Lower lobe of right lung (tissue), 2 donors: Measurements from ENCODE around the gene PIRT. TPM values are rescaled to one million over a fixed set of nuclear protein-coding genes. Genes with fewer than 3 reads are reported as not detected.
A peak's percentile ranks its signal among the peaks of the same experiment; 100 is the strongest.

Experiments used
- ATAC-seq, 2 donors: fragments of 200-7000 bp; cut with Tn5 transposase; one replicate each; pipeline ENCODE4 v1.9.1; 2020 to 2022; ENCODE audit warnings: mild to moderate bottlenecking in 2 of 2, moderate library complexity in 2 of 2
- DNase-seq: peaks from one replicate; pipeline ENCODE4 v3.0.0-alpha.2; 2020
- H3K27ac ChIP-seq: fragments of 200-600 bp; one replicate; pipeline ENCODE4 v1.8.0; 2022
- H3K27me3 ChIP-seq: fragments of 200-600 bp; one replicate; pipeline ENCODE4 v1.8.0; 2022; ENCODE audit warnings: low read depth
- H3K36me3 ChIP-seq: fragments of 200-600 bp; one replicate; pipeline ENCODE4 v1.8.0; 2022; ENCODE audit warnings: mild to moderate bottlenecking
- H3K4me1 ChIP-seq: fragments of 200-600 bp; one replicate; pipeline ENCODE4 v1.8.0; 2022
- H3K4me3 ChIP-seq: fragments of 200-600 bp; one replicate; pipeline ENCODE4 v1.8.0; 2022; ENCODE audit warnings: mild to moderate bottlenecking
- H3K9me3 ChIP-seq: fragments of 200-600 bp; one replicate; pipeline ENCODE4 v1.8.0; 2022
- CTCF ChIP-seq: fragments of 200-600 bp; IDR thresholded peaks from one replicate; pipeline ENCODE4 v1.8.0; 2022; ENCODE audit warnings: antibody characterized with exemption, mild to moderate bottlenecking
- intact Hi-C: fragments of 100-400 bp; cut with DNase I; formaldehyde crosslinking; loops from one replicate; pipeline ENCODE4 v1.11.0; 2022
- long read RNA-seq: library from polyadenylated mRNA; unstranded; transcript quantifications from one replicate; pipeline ENCODE4 v2.0.0, GENCODE V29; 2021
- total RNA-seq: library from RNA; stranded (reverse); fragmentation: NEBNext Ultra II Directional; extraction: Animal tissue kit (Norgen Biotek cat#: 25700); gene quantifications from one replicate; pipeline ENCODE4 v1.2.1, GENCODE V29; 2021
- donor health status: DM: no; HTN: yes; CAD: no; lungs with severe emphysema.

Gene PIRT
- total RNA-seq: not detected
- long read RNA-seq: 0 reads

- Histone ChIP-seq H3K4me3 (no peak within 1 kb of the TSS), H3K27ac (no peak within 1 kb of the TSS), H3K9me3 (no peaks in the 10 kb centered on the region), H3K4me1 (no peaks in the 10 kb centered on the region), H3K36me3 (no peaks in the 10 kb centered on the region), H3K27me3 (peaks cover 7% of the 10 kb centered on the region)
- intact Hi-C loops: no loop called here
- no peak for DNase-seq
- no peak for TF ChIP-seq CTCF
- ATAC-seq: no peak
These were observed at the start of gene PIRT for GRCh38 chr17:10837921-10838320. Gene PIRT (minus strand): TSS chr17:10838087. CDS start chr17:10825645, 12,442 bp downstream.

GRCh38 chr17:10881959-10882358, 44.1 kb upstream of the PIRT start:
- Histone ChIP-seq H3K36me3 (no peaks in the 10 kb centered on the region), H3K27me3 (peaks cover 5% of the 10 kb centered on the region), H3K4me1 (no peaks in the 10 kb centered on the region), H3K4me3 (no peak overlapping the region), H3K27ac (no peak overlapping the region), H3K9me3 (no peaks in the 10 kb centered on the region)
- DNase-seq (no peak), ATAC-seq (no peak)
- no peak for TF ChIP-seq CTCF
- intact Hi-C loops: no loop called here

GRCh38 chr17:10879190-10879836, 41.4 kb upstream of the PIRT start:
- TF ChIP-seq CTCF: peak; percentile 30
- Histone ChIP-seq H3K27me3 (peaks cover 5% of the 10 kb centered on the region), H3K4me3 (no peak overlapping the region), H3K36me3 (no peaks in the 10 kb centered on the region), H3K27ac (no peak overlapping the region), H3K4me1 (no peaks in the 10 kb centered on the region), H3K9me3 (no peaks in the 10 kb centered on the region)
- intact Hi-C loops: no loop called here
- no peak for DNase-seq
- ATAC-seq: peak in 1 of 2 donors; percentile 45

GRCh38 chr17:10875984-10876555, 38.2 kb upstream of the PIRT start:
- Histone ChIP-seq H3K27me3 (peaks cover 5% of the 10 kb centered on the region), H3K4me1 (no peaks in the 10 kb centered on the region), H3K36me3 (no peaks in the 10 kb centered on the region), H3K27ac (no peak overlapping the region), H3K9me3 (no peaks in the 10 kb centered on the region), H3K4me3 (no peak overlapping the region)
- intact Hi-C loops: no loop called here
- ATAC-seq: peak; percentile 62 to 68
- no peak for DNase-seq
- TF ChIP-seq CTCF: peak; percentile 68

- H3K36me3 ChIP-seq: no peaks in the 10 kb centered on the region
- no peak overlapping the region for H3K4me3 ChIP-seq
- no peak overlapping the region for H3K27ac ChIP-seq
- ATAC-seq: no peak
- no peaks in the 10 kb centered on the region for H3K4me1 ChIP-seq
- H3K9me3 ChIP-seq: no peaks in the 10 kb centered on the region
- intact Hi-C loops: no loop called here
- peaks cover 5% of the 10 kb centered on the region for H3K27me3 ChIP-seq
- no peak for TF ChIP-seq CTCF
- no peak for DNase-seq
These were observed 37.6 kb upstream of the PIRT start for GRCh38 chr17:10875430-10875851.
